Activated CD4-positive, alpha-beta T cell treated with anti-CD3 and anti-CD28 coated beads for 24 hours (primary cell): Measurements from ENCODE around the gene TFB2M.
"Not testable (repeated sequence)": the region's sequence is repeated elsewhere in the genome, so short reads cannot be mapped to it uniquely, and the experiment has no call there.

Source experiments
- DNase-seq, 2 donors: peaks; one replicate each; pipeline ENCODE4 v3.0.0-alpha.2; 2020; ENCODE audit warnings: low read depth in 2 of 2

The TFB2M gene

GRCh38 chr1:246566128-246566812 is at the start of gene TFB2M, which contains the start of gene CNST:
Gene TFB2M, minus strand, starts transcription at chr1:246566261. Its CDS starts 123 bp downstream, at chr1:246566138.
Gene CNST, plus strand, starts transcription at chr1:246566456. Its CDS starts 25,107 bp downstream, at chr1:246591563.
- peak; percentile 85 to 90 for DNase-seq

- no peak for DNase-seq
Measured at GRCh38 chr1:246613096-246613758, 47.2 kb upstream of the TFB2M start.

- DNase-seq = no peak
Measured at GRCh38 chr1:246609632-246610031, 43.6 kb upstream of the TFB2M start.

GRCh38 chr1:246608616-246609376 is 42.7 kb upstream of the TFB2M start:
- no peak for DNase-seq

- no peak for DNase-seq
Measured at GRCh38 chr1:246607462-246607861, 41.4 kb upstream of the TFB2M start.

GRCh38 chr1:246605231-246605630 is 39.2 kb upstream of the TFB2M start:
- DNase-seq = not testable (repeated sequence)

- DNase-seq = no peak
Measured at GRCh38 chr1:246602194-246602593, 36.1 kb upstream of the TFB2M start.

GRCh38 chr1:246600579-246600978 is 34.5 kb upstream of the TFB2M start:
- no peak for DNase-seq

- DNase-seq = no peak
Measured at GRCh38 chr1:246599315-246599714, 33.3 kb upstream of the TFB2M start.

- no peak for DNase-seq
Measured at GRCh38 chr1:246597971-246598370, 31.9 kb upstream of the TFB2M start.

GRCh38 chr1:246597340-246597739 is 31.3 kb upstream of the TFB2M start:
- DNase-seq = no peak

GRCh38 chr1:246595146-246595545 is 29.1 kb upstream of the TFB2M start:
- DNase-seq = no peak

- no peak for DNase-seq
Measured at GRCh38 chr1:246592695-246593094, 26.6 kb upstream of the TFB2M start.

GRCh38 chr1:246591958-246592357 is 25.9 kb upstream of the TFB2M start:
- no peak for DNase-seq

GRCh38 chr1:246591504-246591903 is 25.4 kb upstream of the TFB2M start:
- DNase-seq = no peak

GRCh38 chr1:246591047-246591446 is 25.0 kb upstream of the TFB2M start:
- DNase-seq = no peak

GRCh38 chr1:246589919-246590318 is 23.9 kb upstream of the TFB2M start:
- not testable (repeated sequence) for DNase-seq

GRCh38 chr1:246588159-246588721 is 22.2 kb upstream of the TFB2M start:
- DNase-seq = no peak

GRCh38 chr1:246587606-246588005 is 21.5 kb upstream of the TFB2M start:
- DNase-seq = no peak

GRCh38 chr1:246587032-246587431 is 21.0 kb upstream of the TFB2M start:
- DNase-seq = no peak

GRCh38 chr1:246583448-246584185 is 17.6 kb upstream of the TFB2M start:
- no peak for DNase-seq

GRCh38 chr1:246583056-246583440 is 17.0 kb upstream of the TFB2M start:
- DNase-seq = no peak
